Neutrophil (primary cell): ENCODE results near the gene ZNF440.

Experiments
- H3K27ac ChIP-seq: fragments of 200-600 bp; sonication (generic); 2 replicates; pipeline ENCODE4 v1.5.1; 2016; ENCODE audit warnings: mild to moderate bottlenecking, moderate library complexity
- H3K27me3 ChIP-seq: fragments of 200-600 bp; sonication (generic); 2 replicates; pipeline ENCODE4 v1.6.0; 2016; ENCODE audit warnings: mild to moderate bottlenecking
- H3K36me3 ChIP-seq: fragments of 200-600 bp; sonication (generic); 2 replicates; pipeline ENCODE4 v1.5.1; 2017
- H3K4me1 ChIP-seq, 2 experiments: fragments of 200-600 bp in 1 of 2; sonication (generic) in 1 of 2; 1 replicate in 1 of 2; 2 replicates in 1 of 2; pipeline versions ENCODE4 v1.5.1 to v1.6.1; 2013 to 2016; ENCODE audit warnings: low read depth in 1 of 2, low read length in 1 of 2, mild to moderate bottlenecking in 1 of 2, moderate library complexity in 1 of 2; ENCODE audit not compliant: control insufficient read depth in 1 of 2, insufficient read depth in 1 of 2
- H3K4me3 ChIP-seq, 2 experiments: fragments of 200-600 bp in 1 of 2; sonication (generic) in 1 of 2; 1 replicate in 1 of 2; 2 replicates in 1 of 2; pipeline ENCODE4 v1.5.1; 2013 to 2016; ENCODE audit warnings: low read depth in 1 of 2, low read length in 1 of 2, mild to moderate bottlenecking in 1 of 2, moderate library complexity in 1 of 2
- H3K9me3 ChIP-seq: fragments of 200-600 bp; sonication (generic); 2 replicates; pipeline ENCODE4 v1.5.1; 2016
- CTCF ChIP-seq: fragments of 200-600 bp; sonication (generic); IDR thresholded peaks from 2 replicates; pipeline ENCODE4 v1.5.1; 2016; ENCODE audit warnings: antibody characterized with exemption

ZNF440 gene

GRCh38 chr19:11882606-11883005 lies 68.5 kb downstream of the ZNF440 start:
- no peaks in the 10 kb centered on the region for H3K27me3 ChIP-seq
- H3K36me3 ChIP-seq = no peaks in the 10 kb centered on the region
- H3K4me1 ChIP-seq = peaks cover 5 to 10% of the 10 kb centered on the region in 2 experiments
- H3K27ac ChIP-seq = no peak overlapping the region
- H3K4me3 ChIP-seq = no peak overlapping the region
- TF ChIP-seq CTCF = no peak
- no peaks in the 10 kb centered on the region for H3K9me3 ChIP-seq
